IPS DF 4.7 (cell line): ENCODE results near the gene CLDN24.

ENCODE experiments used
- DNase-seq: peaks from one replicate; pipeline ENCODE4 v3.0.0-alpha.2; 2013; ENCODE audit warnings: low spot score; ENCODE audit errors: extremely low read depth

The CLDN24 gene

GRCh38 chr4:183285886-183286285 lies 36.3 kb downstream of the CLDN24 start:
- DNase-seq = no peak

- no peak for DNase-seq
Measured at GRCh38 chr4:183284965-183285364, 37.3 kb downstream of the CLDN24 start.

GRCh38 chr4:183284258-183284785 lies 37.9 kb downstream of the CLDN24 start:
- no peak for DNase-seq

GRCh38 chr4:183276106-183276505 lies 46.1 kb downstream of the CLDN24 start:
- no peak for DNase-seq

- DNase-seq = no peak
Measured at GRCh38 chr4:183272384-183272783, 49.8 kb downstream of the CLDN24 start.
